ENCODE results near the gene TTC33. TPM values are rescaled to one million over a fixed set of nuclear protein-coding genes. Genes with fewer than 3 reads are reported as not detected.
A peak's percentile ranks its signal among the peaks of the same experiment; 100 is the strongest.

TTC33 gene
- total and polyA plus RNA-seq, 2 of the 13 experiments (the other 11 are each of a cell fraction or from before 2014, with no cell fraction given) = 4.5 to 20.0 TPM

DNA sequence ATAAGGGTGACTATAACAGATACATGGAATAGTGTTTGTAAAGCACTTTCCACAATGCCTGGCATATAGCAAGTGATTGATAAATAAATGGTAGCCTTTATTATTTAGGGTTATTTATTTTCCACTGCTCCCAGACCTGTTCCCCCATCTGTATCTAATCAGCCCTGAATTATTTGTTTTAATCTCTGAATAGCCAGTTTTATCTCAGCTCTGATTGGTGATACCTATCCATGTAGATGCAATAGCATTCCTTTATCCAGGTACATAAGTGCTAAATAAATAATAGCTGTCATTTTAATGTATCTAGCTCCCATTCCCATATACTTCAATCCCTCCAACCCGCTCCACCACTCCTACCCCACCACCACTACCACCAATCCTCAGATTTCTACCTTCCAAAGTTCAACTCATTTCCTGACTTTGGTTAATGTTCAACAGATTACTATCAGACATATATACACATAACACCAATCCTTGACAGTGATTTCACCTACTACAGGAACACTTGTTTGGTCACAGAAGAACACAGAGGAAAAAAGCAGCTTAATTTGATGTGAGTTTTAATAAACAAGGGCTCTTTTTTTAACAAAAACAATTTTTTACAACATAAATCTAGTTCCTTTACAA lies 28.4 kb upstream of the TTC33 start (continued):
- TF ChIP-seq, protein P1, sequence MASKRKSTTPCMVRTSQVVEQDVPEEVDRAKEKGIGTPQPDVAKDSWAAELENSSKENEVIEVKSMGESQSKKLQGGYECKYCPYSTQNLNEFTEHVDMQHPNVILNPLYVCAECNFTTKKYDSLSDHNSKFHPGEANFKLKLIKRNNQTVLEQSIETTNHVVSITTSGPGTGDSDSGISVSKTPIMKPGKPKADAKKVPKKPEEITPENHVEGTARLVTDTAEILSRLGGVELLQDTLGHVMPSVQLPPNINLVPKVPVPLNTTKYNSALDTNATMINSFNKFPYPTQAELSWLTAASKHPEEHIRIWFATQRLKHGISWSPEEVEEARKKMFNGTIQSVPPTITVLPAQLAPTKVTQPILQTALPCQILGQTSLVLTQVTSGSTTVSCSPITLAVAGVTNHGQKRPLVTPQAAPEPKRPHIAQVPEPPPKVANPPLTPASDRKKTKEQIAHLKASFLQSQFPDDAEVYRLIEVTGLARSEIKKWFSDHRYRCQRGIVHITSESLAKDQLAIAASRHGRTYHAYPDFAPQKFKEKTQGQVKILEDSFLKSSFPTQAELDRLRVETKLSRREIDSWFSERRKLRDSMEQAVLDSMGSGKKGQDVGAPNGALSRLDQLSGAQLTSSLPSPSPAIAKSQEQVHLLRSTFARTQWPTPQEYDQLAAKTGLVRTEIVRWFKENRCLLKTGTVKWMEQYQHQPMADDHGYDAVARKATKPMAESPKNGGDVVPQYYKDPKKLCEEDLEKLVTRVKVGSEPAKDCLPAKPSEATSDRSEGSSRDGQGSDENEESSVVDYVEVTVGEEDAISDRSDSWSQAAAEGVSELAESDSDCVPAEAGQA (IDR thresholded peaks at IDR 0.05; ENCODE audit: low read depth) = no peak
- TF ChIP-seq, protein P1 (CRISPR knock-in tag; IDR thresholded peaks at IDR 0.05; ENCODE audit: borderline replicate concordance) = peak; percentile 37; the same call in 1 of the 2 replicates
- TF ChIP-seq ZNF30 (CRISPR knock-in tag; IDR thresholded peaks at IDR 0.05) (no peak), HNF4G (IDR thresholded peaks at IDR 0.05; ENCODE audit: borderline replicate concordance, low read depth, low read length) (peak; percentile 62; the same call in 1 of the 2 replicates), HNF4G (CRISPR knock-in tag; IDR thresholded peaks at IDR 0.05; ENCODE audit: borderline replicate concordance, low read depth) (no peak; the same call in 1 of the 2 replicates), POLR2AphosphoS2 (IDR thresholded peaks at IDR 0.05; ENCODE audit: low read depth, low read length) (no peak), RXRB (CRISPR knock-in tag; IDR thresholded peaks at IDR 0.05; ENCODE audit: borderline replicate concordance) (peak; percentile 50; the same call in 1 of the 2 replicates), PCBP1 (IDR thresholded peaks at IDR 0.05; ENCODE audit: borderline replicate concordance, low read depth, low read length) (no peak), NKX3-1 (CRISPR knock-in tag; IDR thresholded peaks at IDR 0.05) (0 out of 2 replicates have a peak, but pooled peaks have one; percentile 40), ZNF264 (CRISPR knock-in tag; IDR thresholded peaks at IDR 0.05) (no peak), FOXP1 (IDR thresholded peaks at IDR 0.05) (no peak), FOXP1 (CRISPR knock-in tag; IDR thresholded peaks at IDR 0.05) (peak; percentile 74), NFIC (IDR thresholded peaks at IDR 0.05; ENCODE audit: low read length) (peak; percentile 38; the same call in 1 of the 2 replicates), HDAC6 (IDR thresholded peaks at IDR 0.05; ENCODE audit: low read depth, low read length) (no peak), IKZF1 (IDR thresholded peaks at IDR 0.05) (no peak)
- TF ChIP-seq, protein P2, sequence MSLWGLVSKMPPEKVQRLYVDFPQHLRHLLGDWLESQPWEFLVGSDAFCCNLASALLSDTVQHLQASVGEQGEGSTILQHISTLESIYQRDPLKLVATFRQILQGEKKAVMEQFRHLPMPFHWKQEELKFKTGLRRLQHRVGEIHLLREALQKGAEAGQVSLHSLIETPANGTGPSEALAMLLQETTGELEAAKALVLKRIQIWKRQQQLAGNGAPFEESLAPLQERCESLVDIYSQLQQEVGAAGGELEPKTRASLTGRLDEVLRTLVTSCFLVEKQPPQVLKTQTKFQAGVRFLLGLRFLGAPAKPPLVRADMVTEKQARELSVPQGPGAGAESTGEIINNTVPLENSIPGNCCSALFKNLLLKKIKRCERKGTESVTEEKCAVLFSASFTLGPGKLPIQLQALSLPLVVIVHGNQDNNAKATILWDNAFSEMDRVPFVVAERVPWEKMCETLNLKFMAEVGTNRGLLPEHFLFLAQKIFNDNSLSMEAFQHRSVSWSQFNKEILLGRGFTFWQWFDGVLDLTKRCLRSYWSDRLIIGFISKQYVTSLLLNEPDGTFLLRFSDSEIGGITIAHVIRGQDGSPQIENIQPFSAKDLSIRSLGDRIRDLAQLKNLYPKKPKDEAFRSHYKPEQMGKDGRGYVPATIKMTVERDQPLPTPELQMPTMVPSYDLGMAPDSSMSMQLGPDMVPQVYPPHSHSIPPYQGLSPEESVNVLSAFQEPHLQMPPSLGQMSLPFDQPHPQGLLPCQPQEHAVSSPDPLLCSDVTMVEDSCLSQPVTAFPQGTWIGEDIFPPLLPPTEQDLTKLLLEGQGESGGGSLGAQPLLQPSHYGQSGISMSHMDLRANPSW (CRISPR knock-in tag; IDR thresholded peaks at IDR 0.05; ENCODE audit: borderline replicate concordance) = no peak
- TF ChIP-seq, protein P3, sequence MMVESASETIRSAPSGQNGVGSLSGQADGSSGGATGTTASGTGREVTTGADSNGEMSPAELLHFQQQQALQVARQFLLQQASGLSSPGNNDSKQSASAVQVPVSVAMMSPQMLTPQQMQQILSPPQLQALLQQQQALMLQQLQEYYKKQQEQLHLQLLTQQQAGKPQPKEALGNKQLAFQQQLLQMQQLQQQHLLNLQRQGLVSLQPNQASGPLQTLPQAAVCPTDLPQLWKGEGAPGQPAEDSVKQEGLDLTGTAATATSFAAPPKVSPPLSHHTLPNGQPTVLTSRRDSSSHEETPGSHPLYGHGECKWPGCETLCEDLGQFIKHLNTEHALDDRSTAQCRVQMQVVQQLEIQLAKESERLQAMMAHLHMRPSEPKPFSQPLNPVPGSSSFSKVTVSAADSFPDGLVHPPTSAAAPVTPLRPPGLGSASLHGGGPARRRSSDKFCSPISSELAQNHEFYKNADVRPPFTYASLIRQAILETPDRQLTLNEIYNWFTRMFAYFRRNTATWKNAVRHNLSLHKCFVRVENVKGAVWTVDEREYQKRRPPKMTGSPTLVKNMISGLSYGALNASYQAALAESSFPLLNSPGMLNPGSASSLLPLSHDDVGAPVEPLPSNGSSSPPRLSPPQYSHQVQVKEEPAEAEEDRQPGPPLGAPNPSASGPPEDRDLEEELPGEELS (CRISPR knock-in tag; IDR thresholded peaks at IDR 0.05) = peak; percentile 72
